ENCODE results near the gene HECA.
"Not testable (repeated sequence)": the region's sequence is repeated elsewhere in the genome, so short reads cannot be mapped to it uniquely, and the experiment has no call there.

The HECA gene

DNA sequence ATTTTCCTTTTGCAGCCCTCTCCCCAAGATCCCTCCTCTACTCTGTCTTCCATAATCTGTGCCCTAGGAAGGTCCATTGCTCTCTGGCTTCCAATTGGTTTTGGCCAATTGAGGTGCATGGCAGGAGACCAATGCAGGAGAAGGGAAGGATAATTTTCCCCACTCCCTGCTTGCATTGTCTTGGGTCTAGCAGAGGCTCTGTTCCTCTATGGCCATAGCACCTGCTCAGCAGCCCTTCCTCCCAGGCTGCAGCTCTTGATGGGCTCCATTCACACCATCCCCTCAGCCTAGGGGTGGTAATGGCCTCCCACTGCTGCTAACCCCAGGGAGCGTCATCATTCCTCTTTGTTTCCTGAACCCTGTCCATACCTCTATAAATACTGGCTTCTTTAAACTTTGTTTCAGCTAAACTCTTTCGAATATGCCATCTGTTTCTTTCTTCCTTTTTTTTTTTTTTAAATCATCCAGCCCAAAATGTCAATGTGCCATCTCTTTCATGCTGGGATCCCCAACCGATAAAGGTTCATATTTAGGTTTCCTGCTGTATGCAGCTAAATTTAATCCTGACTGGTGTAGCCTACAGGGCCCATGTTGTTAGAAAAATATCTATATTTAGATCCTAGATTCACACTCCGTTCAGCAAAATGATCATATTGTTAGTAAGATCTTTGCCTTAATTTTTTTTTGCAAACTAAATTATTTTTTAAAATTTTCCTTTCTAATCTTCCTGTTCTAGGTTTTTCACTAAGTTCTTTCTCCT, 63.8 kb downstream of the HECA start:
- DNase-seq (ENCODE audit: low read depth), result no peak
- H3K4me3 ChIP-seq (ENCODE audit: low read depth, low read length), result no peak overlapping the region
- no peak for TF ChIP-seq CTCF (IDR thresholded peaks at IDR 0.05; ENCODE audit: low read depth, low read length, missing control alignments)

DNA sequence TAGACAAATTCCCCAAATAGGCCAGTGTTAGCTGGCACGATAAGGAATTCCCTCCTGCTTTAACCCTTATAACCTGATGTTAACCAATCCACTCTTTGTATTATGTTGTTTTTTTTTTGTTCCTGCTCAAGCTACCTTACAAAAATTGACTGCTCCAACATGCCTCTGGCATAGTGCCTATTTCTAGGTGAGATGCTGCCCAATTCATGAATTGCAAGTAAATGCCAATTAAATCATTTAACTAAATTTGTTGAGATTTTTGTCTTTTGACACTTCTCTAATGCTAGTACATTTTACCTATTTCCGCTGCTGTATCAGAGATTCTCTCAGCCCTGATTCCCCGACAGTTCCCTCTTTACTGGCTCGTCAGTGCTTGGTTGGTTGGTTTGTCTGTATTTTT, 66.5 kb downstream of the HECA start:
- H3K4me3 ChIP-seq (ENCODE audit: low read depth, low read length), result no peak overlapping the region
- TF ChIP-seq CTCF (IDR thresholded peaks at IDR 0.05; ENCODE audit: low read depth, low read length, missing control alignments), result no peak
- DNase-seq (ENCODE audit: low read depth), result no peak

GRCh38 chr6:139204978-139205377, 70.1 kb downstream of the HECA start:
- no peak overlapping the region for H3K4me3 ChIP-seq (ENCODE audit: low read depth, low read length)
- DNase-seq (ENCODE audit: low read depth), result no peak
- TF ChIP-seq CTCF (IDR thresholded peaks at IDR 0.05; ENCODE audit: low read depth, low read length, missing control alignments), result peak; percentile 6

GRCh38 chr6:139205843-139206242, 71.0 kb downstream of the HECA start:
- no peak for TF ChIP-seq CTCF (IDR thresholded peaks at IDR 0.05; ENCODE audit: low read depth, low read length, missing control alignments)
- no peak overlapping the region for H3K4me3 ChIP-seq (ENCODE audit: low read depth, low read length)
- no peak for DNase-seq (ENCODE audit: low read depth)

DNA sequence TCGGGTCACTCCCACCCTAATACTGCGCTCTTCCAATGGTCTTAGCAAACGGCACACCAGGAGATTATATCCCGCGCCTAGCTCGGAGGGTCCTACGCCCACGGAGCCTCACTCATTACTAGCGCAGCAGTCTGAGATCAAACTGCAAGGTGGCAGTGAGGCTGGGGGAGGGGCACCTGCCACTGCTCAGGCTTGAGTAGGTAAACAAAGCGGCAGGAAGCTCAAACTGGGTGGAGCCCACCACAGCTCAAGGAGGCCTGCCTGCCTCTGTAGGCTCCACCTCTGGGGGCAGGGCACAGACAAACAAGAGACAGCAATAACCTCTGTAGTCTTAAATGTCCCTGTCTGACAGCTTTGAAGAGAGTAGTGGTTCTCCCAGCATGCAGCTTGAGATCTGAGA, 75.9 kb downstream of the HECA start:
- not testable (repeated sequence) for H3K4me3 ChIP-seq (ENCODE audit: low read depth, low read length); DNase-seq (ENCODE audit: low read depth)

- not testable (repeated sequence) for H3K4me3 ChIP-seq (ENCODE audit: low read depth, low read length); DNase-seq (ENCODE audit: low read depth)
These were observed 77.6 kb downstream of the HECA start for GRCh38 chr6:139212460-139212859.

DNA sequence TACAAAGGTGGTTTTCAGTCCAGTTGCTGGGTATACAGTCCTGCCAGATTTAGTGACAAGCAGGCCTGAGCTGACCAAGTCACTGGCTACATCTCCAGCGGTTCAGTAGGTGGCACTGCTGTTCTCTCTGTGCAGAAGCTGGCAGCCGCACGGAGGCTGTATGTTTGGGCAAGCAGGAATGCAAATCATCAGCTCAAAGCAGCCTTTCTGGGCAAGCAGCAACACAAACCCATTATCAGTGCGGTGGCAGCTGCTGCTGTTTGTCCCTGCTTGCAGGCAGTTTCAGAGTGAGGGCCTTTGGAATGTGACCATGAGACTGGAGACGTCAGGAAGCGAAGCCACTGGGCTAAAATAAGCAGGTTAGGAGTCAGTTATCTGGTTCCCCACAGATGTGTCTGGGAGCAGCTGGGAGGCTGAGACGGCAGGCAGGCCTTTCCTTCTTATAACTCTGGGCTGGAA, 84.4 kb downstream of the HECA start:
- peak overlapping the region; percentile 5 for H3K4me3 ChIP-seq (ENCODE audit: low read depth, low read length)
- DNase-seq (ENCODE audit: low read depth), result peak; percentile 84
- TF ChIP-seq CTCF (IDR thresholded peaks at IDR 0.05; ENCODE audit: low read depth, low read length, missing control alignments), result peak; percentile 88

DNA sequence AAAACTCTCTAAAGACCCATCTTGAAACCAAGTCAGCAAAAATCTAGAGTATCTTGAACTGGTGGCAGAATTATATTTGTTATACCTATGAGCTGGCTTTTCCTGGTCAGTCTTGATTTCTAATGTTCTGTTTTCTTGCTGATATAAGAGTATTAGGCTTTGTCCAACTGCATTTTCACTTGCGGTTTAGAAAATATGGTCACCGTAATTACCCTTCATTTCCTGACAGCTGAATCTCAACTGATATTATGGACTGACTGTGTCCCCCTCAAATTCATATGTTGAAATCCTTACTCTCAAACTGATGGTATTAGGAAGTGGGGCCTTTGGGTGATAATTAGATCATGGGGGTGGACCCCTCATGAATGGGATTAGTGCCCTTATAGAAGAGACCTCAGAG, 84.9 kb downstream of the HECA start:
- H3K4me3 ChIP-seq (ENCODE audit: low read depth, low read length), result peak overlapping the region; percentile 5; the same call in 1 of the 2 replicates
- TF ChIP-seq CTCF (IDR thresholded peaks at IDR 0.05; ENCODE audit: low read depth, low read length, missing control alignments), result no peak
- DNase-seq (ENCODE audit: low read depth), result no peak

DNA sequence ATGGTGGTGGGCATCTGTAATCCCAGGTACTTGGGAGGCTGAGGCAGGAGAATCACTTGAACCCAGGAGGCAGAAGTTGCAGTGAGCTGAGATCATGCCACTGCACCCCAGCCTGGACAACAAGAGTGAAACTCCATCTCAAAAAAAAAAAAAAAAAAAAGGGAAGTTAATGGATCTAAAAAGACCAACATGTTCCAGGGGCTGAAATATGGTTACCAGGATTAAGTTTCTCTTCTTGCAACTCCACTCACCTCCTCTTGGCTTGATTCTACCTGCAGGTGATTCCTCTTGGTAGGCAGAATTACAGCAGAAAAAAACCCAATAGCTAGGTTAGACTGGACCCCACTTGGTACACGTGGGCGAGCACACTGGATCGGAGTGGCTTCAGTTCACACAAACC, 93.5 kb downstream of the HECA start:
- H3K4me3 ChIP-seq (ENCODE audit: low read depth, low read length); DNase-seq (ENCODE audit: low read depth): not testable (repeated sequence)

Data from GM12864 (cell line).